ENCODE data around the gene MED16.
A peak's percentile ranks its signal among the peaks of the same experiment; 100 is the strongest.
"Not testable (repeated sequence)": the region's sequence is repeated elsewhere in the genome, so short reads cannot be mapped to it uniquely, and the experiment has no call there.

The MED16 gene

DNA sequence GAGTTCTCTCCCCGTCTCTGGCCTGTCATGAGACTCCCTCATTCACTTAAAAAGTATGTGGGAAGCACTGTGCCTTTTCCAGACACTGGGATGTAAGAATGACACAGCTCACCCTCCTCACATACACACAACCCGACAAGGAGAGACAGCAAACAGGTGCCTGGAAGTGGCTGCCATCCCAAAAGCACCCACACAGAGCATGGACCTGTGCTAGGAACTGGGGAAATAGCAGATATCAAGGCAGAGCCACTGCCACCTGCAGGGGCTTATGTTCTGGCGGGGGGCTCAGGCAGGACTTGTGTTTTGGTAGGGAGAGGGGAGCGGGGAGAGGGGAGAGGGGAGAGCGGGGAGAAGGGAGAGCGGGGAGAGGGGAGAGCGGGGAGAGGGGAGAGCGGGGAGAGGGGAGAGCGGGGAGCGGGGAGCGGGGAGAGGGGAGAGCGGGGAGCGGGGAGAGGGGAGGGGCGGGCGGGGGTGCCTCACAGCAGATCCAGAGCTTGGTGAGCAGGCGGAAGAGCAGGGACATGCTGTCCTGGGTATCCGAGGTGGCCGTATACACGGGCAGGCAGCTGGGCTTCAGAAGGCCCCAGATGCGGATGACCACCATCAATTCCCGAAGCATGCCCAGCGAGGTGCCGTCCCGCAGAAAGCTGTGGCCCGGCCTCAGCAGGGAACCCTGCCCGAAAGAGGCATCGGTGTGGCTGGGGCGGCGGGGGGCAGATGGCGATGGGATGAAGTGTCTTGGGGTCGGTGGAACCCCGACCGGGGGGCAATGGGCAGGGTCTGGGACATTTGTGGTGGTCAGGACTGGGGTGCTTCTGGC, 21.3 kb downstream of the MED16 start:
- DNase-seq = peak in 1 of 2 donors; percentile 8

DNA sequence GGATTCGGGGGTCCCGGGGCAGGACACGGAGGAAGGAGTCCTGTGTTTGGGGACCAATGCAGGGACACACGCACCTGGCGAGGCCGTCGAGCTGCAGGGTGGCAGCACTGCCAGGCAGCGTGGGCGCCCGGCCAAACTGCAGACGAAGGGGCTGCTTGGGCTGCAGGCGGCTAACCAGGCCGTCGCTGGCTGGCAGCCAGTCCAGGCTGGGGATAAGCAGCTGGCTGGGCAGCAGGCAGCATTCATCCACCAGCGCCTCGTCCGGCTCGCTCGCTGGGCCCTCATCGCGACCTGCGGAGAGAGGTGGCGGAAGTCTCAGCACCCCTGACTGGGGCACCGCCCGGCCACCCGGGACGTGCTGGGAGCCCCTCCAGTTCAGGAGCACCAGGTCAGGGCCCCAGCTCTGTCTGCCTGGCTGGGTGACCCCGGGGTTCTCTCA, 22.0 kb downstream of the MED16 start:
- DNase-seq = no peak

DNA sequence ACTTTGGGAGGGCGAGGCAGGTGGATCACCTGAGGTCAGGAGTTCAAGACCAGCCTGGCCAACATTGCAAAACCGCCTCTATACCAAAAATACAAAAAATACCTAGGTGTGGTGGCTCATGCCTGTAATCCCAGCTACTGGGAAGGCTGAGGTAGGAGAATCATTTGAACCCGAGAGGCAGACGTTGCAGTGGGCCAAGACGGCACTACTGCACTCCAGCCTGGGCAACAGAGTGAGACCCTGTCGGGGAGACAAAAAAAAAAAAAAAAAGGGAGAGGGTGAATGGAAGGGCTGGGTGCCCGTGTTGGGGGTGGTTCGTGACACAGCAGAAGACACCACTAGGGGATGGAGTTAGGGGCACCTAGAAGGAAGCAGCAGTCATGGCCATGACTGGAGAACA, 22.7 kb downstream of the MED16 start:
- no peak for DNase-seq

DNA sequence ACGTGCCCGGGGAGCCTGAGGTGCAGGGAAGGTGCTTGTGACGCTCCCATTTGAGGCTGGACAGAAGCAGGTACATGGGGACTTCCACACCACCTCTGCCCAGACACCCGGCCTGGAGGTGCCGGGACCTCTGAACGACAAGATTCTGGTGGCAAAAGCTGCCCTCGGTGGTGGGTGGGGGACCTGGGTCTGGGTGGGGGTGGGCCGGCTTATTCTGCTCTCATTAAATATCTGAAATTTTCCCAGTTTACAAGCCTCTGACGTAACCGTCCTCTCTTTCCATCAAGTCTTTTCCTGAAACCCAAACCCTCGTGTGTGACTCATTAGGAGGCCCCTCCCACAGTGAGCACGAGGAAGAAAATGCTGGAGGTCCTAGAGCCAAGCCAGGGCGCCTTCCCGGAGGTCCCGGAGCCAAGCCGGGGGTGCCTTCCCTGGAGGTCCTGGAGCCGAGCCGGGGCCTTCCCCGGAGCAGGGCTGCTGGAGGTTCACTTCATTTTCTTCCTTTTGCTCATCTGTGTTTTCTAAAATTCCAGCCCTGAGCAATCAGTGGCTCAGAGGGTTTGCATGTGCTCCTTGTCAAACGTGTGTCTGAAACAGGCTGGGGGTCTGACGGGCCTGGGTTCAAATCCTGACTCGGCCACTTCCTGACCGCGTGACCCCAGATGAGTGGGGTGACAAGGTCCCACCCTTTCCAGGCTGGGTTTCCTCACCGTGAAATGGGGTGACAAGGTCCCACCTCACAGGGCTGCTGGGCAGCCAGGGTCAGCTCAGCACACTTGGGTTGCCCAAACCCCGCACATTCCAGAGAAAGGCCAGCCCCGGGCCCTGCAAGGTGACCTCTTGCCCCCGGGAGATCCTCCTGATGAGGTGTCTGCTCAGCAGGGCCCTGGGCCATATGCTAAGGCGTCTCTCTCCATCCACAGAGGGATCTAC, 23.5 kb downstream of the MED16 start:
- DNase-seq = no peak

DNA sequence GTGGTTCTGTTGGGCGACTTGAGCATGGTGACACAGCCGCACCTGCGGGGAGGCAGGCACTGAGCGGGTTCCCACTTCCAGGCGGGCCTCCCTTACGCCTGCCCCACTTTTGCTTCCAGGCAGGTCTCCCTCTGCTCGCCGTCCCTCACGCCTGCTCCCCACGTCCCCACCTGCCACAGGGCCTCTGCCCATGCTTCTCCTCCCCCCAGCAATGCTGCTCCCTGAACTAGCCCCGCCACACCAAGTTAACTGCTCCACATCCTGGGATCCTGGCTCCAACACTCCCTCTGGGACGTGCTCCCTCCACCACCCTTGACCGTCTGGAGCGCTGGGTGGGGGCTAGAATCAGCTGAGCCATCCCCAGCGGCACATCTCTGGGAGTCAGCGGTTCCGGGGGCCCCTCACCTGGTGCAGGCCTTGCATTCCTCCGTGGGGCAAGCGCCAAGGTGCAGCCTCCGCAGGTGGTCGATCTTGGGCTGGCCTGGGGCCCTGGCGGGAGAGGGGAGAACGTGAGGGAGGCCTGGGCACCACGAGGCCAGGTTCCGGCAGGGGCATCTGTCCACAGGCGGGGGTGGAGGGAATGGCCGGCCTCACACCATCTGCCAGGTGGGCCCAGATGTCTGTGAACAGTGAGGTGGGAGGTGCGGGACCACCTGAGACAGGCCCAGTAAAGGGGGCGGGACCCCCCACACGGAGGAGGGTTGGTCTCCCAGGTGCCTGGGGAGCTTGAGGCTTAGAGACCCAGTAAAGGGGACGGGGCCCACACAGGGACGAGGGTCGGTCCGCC, 24.3 kb downstream of the MED16 start:
- DNase-seq = no peak

DNA sequence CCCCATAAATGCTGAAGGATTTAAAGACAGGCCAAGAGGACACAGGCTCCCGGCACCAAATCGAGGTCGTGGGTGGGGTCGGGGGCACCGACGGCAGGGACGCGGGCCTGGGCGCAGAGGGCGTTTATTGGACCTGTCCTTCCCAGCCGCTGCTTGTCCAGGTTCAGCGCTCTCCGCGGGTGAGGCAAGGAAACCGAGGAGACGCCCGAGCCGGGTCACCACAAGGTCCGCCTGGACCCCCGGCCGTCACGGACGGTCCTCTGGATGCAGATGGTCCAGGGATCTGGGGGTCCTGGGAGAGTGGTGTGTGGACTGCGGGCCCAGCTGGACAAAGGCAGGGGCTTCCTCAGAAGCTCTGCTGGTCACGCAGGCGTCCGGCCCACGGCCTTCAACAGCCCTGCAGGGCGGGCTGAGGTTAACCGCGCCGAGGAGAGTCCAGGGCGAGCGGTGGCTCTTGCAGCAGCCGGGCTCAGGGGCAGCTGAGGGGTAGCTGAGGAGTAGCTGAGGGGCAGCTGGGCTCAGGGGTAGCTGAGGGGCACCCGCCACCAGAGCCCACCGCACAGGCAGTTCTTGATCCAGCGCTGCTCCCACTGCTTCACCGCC, 25.0 kb downstream of the MED16 start:
- no peak for DNase-seq

DNA sequence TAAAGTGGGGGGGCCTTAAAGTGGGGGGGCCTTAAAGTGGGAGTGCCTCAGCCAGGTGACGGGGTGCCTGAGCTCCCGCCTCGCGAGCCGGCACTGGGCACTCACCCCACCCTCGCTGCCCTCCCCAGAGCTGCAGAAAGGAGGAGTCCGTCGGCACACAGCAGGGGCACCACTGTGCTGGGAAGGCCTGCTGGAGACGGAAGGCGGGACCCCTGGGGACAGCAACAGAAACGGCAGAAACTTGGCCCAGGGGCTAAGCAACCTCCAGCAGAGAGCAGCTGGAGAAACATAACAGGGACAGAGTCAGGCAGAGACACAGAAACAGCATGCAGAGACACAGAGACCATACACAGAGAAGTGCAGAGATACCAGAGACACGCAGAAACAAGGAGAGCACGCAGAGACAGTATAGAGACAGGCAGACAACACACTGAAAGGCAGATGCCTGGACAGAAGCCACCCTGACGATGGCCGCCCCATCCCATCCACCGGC, 25.6 kb downstream of the MED16 start:
- DNase-seq = no peak

DNA sequence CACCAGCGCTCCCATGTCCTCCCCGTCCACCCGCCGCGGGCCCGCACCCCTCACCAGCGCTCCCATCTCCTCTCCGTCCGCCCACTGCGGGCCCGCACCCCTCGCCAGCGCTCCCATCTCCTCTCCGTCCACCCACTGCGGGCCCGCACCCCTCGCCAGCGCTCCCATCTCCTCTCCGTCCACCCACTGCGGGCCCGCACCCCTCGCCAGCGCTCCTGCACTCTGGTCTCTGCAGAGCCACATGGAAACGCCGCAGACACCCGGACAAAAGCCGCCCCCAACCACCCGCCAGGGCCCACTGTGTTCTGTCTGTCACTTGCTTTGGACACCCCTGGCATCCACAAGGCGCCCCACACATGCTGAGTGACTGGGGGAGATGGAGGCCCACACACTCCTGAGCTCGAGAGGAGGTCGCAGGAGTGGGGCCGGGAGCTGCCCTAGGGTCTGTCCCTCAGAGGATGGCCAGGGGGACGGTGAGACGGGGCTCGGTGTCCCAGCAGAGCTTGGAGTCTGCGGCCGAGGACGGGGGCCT, 26.2 kb downstream of the MED16 start:
- no peak for DNase-seq

DNA sequence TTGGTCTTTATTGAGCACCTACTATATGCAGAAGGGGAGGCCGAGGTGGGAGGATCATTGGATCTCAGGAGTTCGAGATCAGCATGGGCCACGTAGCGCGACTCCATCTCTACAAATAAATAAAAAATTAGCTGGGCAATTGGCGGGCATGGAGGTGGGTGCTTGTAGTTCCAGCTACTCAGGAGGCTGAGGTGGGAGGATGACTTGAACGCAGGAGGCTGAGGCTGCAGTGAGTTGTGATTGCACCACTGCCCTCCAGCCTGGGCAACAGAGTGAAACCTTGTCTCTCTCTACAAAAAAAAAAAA, 29.7 kb downstream of the MED16 start:
- DNase-seq = no peak

DNA sequence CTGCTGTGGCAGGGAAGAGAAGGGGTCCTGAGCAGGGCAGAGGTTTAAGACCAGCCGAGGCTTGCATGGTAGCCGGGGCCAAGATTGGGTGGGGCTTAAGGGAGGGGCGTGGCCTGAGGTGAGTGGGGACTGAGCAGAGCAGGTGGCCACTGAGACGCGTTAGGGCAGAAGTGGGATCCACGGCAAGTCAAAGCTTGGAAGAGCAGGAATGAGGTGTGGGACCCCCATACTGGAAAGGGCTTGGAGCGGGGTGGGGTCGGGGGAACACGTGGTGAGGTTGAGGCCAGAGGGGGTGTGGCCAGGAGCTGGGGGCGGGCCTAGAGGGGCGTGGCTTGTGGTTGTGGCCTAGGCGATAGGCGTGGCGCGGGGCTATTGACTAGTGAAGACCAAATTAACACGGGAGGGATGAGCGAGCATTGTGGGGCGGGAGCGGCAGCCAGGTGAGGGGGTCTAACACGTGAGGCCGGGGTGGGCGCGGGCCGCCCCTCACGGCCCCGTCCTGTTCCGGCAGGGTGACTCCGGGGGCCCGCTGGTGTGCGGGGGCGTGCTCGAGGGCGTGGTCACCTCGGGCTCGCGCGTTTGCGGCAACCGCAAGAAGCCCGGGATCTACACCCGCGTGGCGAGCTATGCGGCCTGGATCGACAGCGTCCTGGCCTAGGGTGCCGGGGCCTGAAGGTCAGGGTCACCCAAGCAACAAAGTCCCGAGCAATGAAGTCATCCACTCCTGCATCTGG, 30.2 kb downstream of the MED16 start:
- DNase-seq = peak in 1 of 2 donors; percentile 24

DNA sequence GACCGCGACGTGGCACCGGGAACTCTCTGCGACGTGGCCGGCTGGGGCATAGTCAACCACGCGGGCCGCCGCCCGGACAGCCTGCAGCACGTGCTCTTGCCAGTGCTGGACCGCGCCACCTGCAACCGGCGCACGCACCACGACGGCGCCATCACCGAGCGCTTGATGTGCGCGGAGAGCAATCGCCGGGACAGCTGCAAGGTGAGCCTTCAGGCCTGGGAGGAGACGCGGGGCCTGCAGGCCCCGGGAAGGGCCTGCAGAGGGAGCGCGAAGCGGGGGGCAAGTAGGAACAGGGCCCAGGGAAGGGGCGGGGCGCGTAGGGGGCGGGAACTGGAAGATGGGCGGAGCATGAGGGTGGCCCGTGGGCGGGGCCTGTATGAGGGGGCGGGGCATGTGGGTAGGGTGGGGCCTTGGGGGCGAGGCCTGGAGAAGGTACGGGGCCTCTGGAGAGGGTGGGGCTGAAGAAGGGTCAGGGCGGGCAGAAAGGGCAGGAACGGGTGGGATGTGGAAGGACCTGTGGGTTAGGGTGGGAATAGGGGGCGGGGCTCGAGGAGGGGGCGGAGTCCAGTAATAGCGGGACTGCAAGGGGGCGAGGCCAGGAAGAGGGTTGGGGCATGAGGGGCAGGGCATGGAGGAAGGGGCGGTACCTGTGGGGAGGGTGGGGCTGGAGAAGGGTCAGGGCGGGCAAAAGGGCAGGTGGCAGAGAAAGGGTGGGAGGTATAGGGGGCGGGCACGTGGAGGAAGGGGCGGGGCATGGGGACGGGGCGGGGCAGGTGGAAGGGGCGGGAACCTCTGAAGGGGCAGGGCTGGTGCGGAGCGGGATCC, 31.0 kb downstream of the MED16 start:
- DNase-seq = no peak

DNA sequence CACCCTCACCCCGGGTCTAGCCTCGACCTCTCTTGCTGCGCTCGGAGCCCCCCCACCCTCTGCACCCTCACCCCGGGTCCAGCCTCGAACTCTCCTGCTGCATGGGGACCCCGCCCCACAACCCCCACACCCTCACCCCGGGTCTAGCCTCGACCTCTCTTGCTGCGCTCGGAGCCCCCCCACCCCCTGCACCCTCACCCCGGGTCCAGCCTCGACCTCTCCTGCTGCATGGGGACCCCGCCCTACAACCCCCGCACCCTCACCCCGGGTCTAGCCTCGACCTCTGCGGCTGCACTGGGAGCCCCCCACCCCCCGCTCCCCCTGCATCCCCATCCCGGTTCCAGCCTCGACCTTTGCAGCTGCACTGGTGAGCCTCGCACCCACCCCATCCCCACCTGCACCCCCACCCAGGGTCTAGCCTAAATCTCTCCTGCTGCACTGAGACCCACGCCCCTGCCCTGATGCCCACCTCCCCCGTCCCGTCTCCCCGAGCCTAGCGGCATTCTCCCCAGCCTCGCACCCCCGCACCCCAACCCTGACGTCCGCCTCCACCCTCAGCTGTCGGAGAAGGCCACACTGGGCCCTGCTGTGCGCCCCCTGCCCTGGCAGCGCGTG, 31.7 kb downstream of the MED16 start:
- no peak for DNase-seq

DNA sequence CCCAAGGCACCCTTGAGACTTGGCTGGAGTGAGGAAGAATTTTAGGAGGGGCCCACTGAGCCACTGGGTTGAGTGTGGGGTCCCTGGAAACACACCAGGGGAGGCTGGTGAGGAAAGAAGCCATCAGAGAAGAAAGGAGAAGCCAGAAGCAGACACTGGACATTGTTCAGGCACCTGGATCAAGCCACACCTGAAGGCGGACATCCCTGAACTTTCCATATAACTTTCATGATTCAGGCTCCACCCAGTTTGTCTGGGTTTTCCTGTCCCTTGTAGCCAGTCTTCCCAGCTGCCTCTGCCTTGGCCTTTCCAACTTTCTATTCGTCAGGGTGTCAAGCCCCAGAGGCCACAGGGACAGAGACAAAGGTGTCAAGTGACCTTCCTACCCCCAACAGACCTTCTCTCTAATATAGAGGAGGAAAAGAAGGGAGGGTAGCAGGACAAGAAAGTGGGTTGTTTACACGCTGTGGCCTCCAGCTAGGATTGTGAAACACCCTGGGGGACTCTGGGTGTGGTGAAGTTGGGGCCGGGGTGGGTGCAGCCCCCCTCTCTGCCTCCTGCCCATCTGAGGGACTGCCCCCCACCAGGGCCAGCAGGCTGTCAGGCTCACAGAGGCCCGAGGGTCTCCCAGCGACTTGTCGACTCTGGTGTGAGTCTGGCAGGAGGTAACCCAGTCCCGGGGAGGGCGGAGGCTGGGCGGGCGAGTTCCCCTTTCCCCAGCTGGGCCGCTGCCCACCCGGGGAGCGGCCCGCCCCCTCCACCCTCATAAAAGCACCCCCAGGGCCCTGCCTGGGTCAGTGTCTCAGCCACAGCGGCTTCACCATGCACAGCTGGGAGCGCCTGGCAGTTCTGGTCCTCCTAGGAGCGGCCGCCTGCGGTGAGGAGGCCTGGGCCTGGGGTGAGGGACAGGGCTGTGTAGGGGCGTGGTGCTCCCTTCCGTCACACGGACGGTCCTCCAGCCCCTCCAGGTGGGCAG, 33.8 kb downstream of the MED16 start, which contains the start of gene CFD:
CFD (plus strand) TSS at position 797 of the 976 bp plus-strand sequence; CDS start at position 823, 26 bp downstream.
- DNase-seq = no peak

DNA sequence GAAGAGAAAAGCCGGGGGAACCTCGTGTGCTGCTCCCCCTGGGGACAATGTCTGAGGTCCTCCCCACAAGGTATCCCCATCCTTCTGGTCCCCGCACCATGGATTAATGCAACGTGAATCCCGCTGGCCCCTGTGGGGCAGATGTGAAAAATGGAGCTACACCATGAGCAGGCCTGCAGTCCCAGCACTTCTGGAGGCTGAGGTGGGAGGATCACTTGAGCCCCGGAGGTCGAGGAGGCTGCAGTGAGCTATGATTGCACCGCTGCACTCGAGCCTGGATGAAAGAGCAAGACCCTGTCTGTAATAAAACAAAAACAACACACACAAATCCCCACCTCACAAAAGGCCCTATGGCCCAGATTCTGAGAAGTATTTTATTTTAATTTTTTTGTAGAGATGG, 34.7 kb downstream of the MED16 start:
- no peak for DNase-seq

DNA sequence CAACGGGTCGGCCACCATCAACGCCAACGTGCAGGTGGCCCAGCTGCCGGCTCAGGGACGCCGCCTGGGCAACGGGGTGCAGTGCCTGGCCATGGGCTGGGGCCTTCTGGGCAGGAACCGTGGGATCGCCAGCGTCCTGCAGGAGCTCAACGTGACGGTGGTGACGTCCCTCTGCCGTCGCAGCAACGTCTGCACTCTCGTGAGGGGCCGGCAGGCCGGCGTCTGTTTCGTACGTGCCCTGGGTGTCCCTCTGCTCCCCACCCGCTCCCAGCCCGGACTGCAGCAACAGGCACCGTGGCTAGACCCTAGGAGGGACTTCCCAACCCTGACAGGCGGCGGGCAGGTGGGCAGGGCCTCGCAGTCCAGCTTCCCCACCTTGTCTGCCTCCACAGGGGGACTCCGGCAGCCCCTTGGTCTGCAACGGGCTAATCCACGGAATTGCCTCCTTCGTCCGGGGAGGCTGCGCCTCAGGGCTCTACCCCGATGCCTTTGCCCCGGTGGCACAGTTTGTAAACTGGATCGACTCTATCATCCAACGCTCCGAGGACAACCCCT, 37.3 kb downstream of the MED16 start:
- DNase-seq = no peak

DNA sequence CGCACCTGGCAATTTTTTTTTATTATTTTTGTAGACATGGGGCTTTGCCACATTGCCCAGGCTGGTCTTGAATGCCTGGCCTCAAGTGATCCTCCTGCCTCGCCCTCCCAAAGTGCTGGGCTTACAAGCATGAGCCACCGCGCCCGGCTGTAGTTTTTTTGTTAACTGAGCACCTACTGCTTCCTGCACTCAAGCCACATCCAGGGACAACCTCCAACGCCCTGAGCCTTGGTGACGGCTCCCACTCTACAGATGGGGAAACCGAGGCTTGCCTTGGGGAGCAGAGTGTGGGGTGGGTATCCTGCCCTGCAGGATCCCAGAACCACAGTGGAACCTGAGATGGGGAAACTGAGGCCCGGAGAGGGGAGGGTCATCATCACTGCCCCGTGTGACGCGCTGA, 37.8 kb downstream of the MED16 start:
- DNase-seq = no peak

DNA sequence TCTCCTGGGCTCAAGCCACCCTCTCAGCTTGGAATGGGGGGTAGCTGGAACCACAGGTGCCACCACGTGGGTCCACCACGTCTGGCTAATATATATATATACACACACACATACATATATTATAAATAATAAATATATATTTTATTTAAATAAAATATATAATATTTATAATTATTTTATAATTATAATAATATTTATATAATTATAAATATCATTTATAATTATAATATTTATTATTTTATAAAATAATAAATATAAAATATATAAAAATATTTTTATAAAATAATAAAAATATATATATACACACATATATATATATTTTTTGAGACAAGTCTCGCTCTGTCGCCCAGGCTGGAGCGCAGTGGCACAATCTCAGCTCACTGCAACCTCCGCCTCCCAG, 38.4 kb downstream of the MED16 start:
- no peak for DNase-seq

DNA sequence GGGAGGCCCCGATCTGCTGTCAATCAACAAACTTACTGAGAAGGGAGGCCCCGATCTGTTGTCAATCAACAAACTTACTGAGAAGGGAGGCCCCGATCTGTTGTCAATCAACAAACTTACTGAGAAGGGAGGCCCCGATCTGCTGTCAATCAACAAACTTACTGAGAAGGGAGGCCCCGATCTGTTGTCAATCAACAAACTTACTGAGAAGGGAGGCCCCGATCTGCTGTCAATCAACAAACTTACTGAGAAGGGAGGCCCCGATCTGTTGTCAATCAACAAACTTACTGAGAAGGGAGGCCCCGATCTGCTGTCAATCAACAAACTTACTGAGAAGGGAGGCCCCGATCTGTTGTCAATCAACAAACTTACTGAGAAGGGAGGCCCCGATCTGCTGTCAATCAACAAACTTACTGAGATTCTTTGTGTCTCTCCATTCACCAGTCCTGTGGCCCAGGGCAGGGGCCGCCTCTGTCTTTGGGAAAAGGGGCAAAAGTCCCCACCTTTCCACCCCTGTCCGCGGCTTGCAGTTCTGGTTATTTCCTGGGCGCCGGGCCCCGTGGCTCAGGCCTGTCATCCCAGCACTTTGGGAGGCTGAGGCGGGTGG, 39.3 kb downstream of the MED16 start:
- not testable (repeated sequence) for DNase-seq
